Fibroblast of lung (primary cell): ENCODE results near the gene TNRC6C. TPM values are rescaled to one million over a fixed set of nuclear protein-coding genes. Genes with fewer than 3 reads are reported as not detected.
"Not testable (repeated sequence)": the region's sequence is repeated elsewhere in the genome, so short reads cannot be mapped to it uniquely, and the experiment has no call there.

ENCODE experiments used
- DNase-seq, 2 donors: peaks; one replicate each; pipeline versions ENCODE4 v3.0.0 to v3.0.0-alpha.2; 2010; ENCODE audit warnings: low read depth in 2 of 2
- H2AFZ ChIP-seq: 2 replicates; pipeline ENCODE4 v1.5.1; 2012; ENCODE audit warnings: low read length, control low read depth, inconsistent platforms
- H3K27ac ChIP-seq: 2 replicates; pipeline ENCODE4 v1.5.1; 2011; ENCODE audit warnings: low read length, control low read depth; ENCODE audit not compliant: insufficient read depth
- H3K27me3 ChIP-seq: 2 replicates; pipeline ENCODE4 v1.5.1; 2011; ENCODE audit warnings: mild to moderate bottlenecking, low read length; ENCODE audit not compliant: control insufficient read depth, insufficient read depth
- H3K36me3 ChIP-seq: 2 replicates; pipeline ENCODE4 v1.5.1; 2011; ENCODE audit warnings: low read length; ENCODE audit not compliant: control insufficient read depth, insufficient read depth
- H3K4me1 ChIP-seq: 2 replicates; pipeline ENCODE4 v1.5.1; 2011; ENCODE audit warnings: low read length; ENCODE audit not compliant: control insufficient read depth, insufficient read depth; ENCODE audit errors: extremely low read depth
- H3K4me2 ChIP-seq: 2 replicates; pipeline ENCODE4 v1.5.1; 2011; ENCODE audit warnings: low read length, control low read depth; ENCODE audit not compliant: insufficient read depth; ENCODE audit errors: extremely low read depth
- H3K4me3 ChIP-seq, 4 experiments: fragments of 200-600 bp in 1 of 4; sonication (generic) in 1 of 4; replicated peaks in 1 of 4; 2 replicates each; pipeline ENCODE4 v1.5.1; 2011 to 2016; ENCODE audit warnings: low read length in 4 of 4, low read depth in 3 of 4, mild to moderate bottlenecking in 3 of 4, control low read depth in 2 of 4, inconsistent platforms in 1 of 4, mixed read lengths in 1 of 4; ENCODE audit not compliant: insufficient read depth in 1 of 4; ENCODE audit errors: control extremely low read depth in 1 of 4
- H3K79me2 ChIP-seq: 2 replicates; pipeline ENCODE4 v1.5.1; 2012; ENCODE audit warnings: mild to moderate bottlenecking, low read length, inconsistent platforms; ENCODE audit not compliant: control insufficient read depth, insufficient read depth
- H3K9ac ChIP-seq: 2 replicates; pipeline ENCODE4 v1.5.1; 2011; ENCODE audit warnings: mild to moderate bottlenecking, low read length, control low read depth; ENCODE audit not compliant: insufficient read depth
- H3K9me3 ChIP-seq: 2 replicates; pipeline ENCODE4 v1.5.1; 2012; ENCODE audit warnings: low read depth, low read length; ENCODE audit not compliant: control insufficient read depth, insufficient read depth
- H4K20me1 ChIP-seq: 2 replicates; pipeline ENCODE4 v1.5.1; 2011; ENCODE audit warnings: low read length; ENCODE audit not compliant: control insufficient read depth, insufficient read depth; ENCODE audit errors: extremely low read depth
- EZH2 ChIP-seq: IDR thresholded peaks from 2 replicates; pipeline ENCODE4 v1.5.1; 2012; ENCODE audit warnings: low read length, control low read depth, mild to moderate bottlenecking; ENCODE audit errors: missing control alignments
- polyA plus RNA-seq, 2 donors: library from polyadenylated mRNA; depleted of rRNA in 1 of 2; stranded (reverse) in 1 of 2; unstranded in 1 of 2; fragments of >200 nt; gene quantifications; 2 replicates each; pipeline ENCODE4 v1.2.1, GENCODE V29; 2011 to 2012; ENCODE audit warnings: missing spikeins in 1 of 2
- total RNA-seq: library from RNA; depleted of rRNA; stranded (reverse); fragments of >200 nt; gene quantifications from 2 replicates; pipeline ENCODE4 v1.2.1, GENCODE V29; 2014
- TF ChIP-seq, protein P1 (sequence below), 2 donors: IDR thresholded peaks in 1 of 2; conservative IDR thresholded peaks in 1 of 2; 1 replicate in 1 of 2; 2 replicates in 1 of 2; pipeline ENCODE4 v1.5.1; 2011 to 2012; ENCODE audit warnings: low read length in 2 of 2, control low read depth in 1 of 2, inconsistent platforms in 1 of 2, low read depth in 1 of 2, mild to moderate bottlenecking in 1 of 2

TNRC6C gene
- total and polyA plus RNA-seq, 2 donors (not counting 1 experiment from before 2014, with no cell fraction given), result 2.1 to 4.6 TPM

DNA sequence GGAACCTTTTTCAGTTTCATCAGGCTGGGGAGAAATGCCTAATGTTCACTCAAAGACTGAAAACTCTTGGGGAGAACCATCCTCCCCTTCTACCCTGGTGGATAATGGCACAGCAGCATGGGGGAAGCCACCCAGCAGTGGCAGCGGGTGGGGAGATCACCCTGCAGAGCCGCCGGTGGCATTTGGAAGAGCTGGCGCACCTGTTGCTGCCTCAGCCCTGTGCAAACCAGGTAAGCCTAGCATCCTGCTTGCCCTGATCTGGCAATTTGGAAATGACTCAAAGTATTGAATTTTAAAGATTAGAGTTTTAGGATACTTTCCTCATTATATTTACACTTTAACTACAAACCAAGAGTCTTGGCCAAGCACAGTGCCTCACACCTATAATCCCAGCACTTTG, 106.2 kb downstream of the TNRC6C start:
- Histone ChIP-seq H3K4me3 (no peak overlapping the region), H2AFZ (no peak overlapping the region), H3K4me1 (no peaks in the 10 kb centered on the region), H3K27me3 (no peaks in the 10 kb centered on the region), H3K4me2 (no peak overlapping the region), H3K9me3 (no peaks in the 10 kb centered on the region), H3K9ac (no peak overlapping the region), H3K27ac (no peak overlapping the region), H3K36me3 (no peaks in the 10 kb centered on the region), H3K79me2 (no peaks in the 10 kb centered on the region), H4K20me1 (no peaks in the 10 kb centered on the region)
- no peak for DNase-seq
- no peak for TF ChIP-seq EZH2
- TF ChIP-seq, protein P1, sequence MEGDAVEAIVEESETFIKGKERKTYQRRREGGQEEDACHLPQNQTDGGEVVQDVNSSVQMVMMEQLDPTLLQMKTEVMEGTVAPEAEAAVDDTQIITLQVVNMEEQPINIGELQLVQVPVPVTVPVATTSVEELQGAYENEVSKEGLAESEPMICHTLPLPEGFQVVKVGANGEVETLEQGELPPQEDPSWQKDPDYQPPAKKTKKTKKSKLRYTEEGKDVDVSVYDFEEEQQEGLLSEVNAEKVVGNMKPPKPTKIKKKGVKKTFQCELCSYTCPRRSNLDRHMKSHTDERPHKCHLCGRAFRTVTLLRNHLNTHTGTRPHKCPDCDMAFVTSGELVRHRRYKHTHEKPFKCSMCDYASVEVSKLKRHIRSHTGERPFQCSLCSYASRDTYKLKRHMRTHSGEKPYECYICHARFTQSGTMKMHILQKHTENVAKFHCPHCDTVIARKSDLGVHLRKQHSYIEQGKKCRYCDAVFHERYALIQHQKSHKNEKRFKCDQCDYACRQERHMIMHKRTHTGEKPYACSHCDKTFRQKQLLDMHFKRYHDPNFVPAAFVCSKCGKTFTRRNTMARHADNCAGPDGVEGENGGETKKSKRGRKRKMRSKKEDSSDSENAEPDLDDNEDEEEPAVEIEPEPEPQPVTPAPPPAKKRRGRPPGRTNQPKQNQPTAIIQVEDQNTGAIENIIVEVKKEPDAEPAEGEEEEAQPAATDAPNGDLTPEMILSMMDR (conservative IDR thresholded peaks at IDR 0.05 in 1 of 2, IDR thresholded peaks at IDR 0.05 in 1 of 2; ENCODE audit: low read depth in 1 of 2, low read length in 2 of 2), result no peak

DNA sequence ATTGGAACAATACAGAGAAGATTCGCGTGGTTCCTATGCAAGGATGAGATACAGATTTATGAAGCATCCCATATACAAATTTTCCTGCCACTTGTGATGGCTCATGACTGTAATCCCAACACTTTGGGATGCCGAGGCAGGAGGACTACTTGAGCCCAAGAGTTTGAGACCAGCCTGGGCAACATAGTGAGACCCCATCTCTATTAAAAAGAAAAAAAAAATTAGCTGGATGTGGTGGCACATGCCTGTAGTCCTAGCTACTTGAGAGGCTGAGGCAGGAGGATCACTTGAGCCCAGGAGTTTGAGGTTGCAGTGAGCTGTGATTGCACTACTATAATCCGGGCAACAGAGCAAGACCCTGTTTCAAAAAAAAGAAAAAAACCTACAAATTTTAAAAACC, 108.5 kb downstream of the TNRC6C start:
- H3K4me3 ChIP-seq, DNase-seq, H3K36me3 ChIP-seq, H2AFZ ChIP-seq, H3K9me3 ChIP-seq, H3K27ac ChIP-seq, H3K4me2 ChIP-seq, H4K20me1 ChIP-seq, H3K4me1 ChIP-seq, H3K9ac ChIP-seq, H3K27me3 ChIP-seq, H3K79me2 ChIP-seq: not testable (repeated sequence)

DNA sequence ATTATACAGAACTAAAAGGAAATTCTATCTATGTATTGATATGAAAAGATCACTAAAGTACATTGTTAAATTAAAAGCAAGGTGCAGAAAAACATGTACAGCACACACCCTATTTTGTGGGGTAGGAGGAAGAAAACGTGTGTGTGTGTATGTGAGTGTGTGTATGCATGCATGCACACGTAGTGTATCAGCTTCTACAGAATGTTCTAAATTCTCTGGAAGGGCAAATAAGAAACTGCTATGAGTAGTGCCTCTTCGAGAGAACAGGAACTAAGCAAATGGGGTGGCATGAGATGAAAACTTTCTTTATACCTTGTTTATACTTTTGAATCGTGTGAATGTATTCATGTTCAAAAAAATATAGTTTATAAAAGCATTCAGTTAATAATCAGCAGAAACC, 111.2 kb downstream of the TNRC6C start:
- Histone ChIP-seq H3K27ac (no peak overlapping the region), H3K9me3 (no peaks in the 10 kb centered on the region), H3K79me2 (no peaks in the 10 kb centered on the region), H3K27me3 (no peaks in the 10 kb centered on the region), H3K36me3 (peaks cover 17% of the 10 kb centered on the region), H3K4me3 (no peak overlapping the region), H4K20me1 (no peaks in the 10 kb centered on the region), H2AFZ (no peak overlapping the region), H3K4me2 (no peak overlapping the region), H3K4me1 (no peaks in the 10 kb centered on the region), H3K9ac (no peak overlapping the region)
- no peak for DNase-seq
- no peak for TF ChIP-seq EZH2
- TF ChIP-seq, protein P1 (conservative IDR thresholded peaks at IDR 0.05 in 1 of 2, IDR thresholded peaks at IDR 0.05 in 1 of 2; ENCODE audit: low read depth in 1 of 2, low read length in 2 of 2), result no peak
